Raji (cell line): ENCODE measurements around the gene ZNF672.

Source experiments
- POLR2A ChIP-seq: IDR thresholded peaks from 2 replicates; pipeline ENCODE4 v1.6.1; 2011; ENCODE audit warnings: low read depth, low read length, control low read depth; ENCODE audit not compliant: insufficient read depth

Gene ZNF672

GRCh38 chr1:248841702-248842395 is 3.8 kb downstream of the ZNF672 start:
- TF ChIP-seq POLR2A: no peak

- no peak for TF ChIP-seq POLR2A
Measured at GRCh38 chr1:248842781-248843331, 4.8 kb downstream of the ZNF672 start.

- no peak for TF ChIP-seq POLR2A
Measured at GRCh38 chr1:248843687-248844086, 5.7 kb downstream of the ZNF672 start.

GRCh38 chr1:248844526-248844925 is 6.5 kb downstream of the ZNF672 start:
- no peak for TF ChIP-seq POLR2A

- no peak for TF ChIP-seq POLR2A
Measured at GRCh38 chr1:248847181-248847955, 9.3 kb downstream of the ZNF672 start.

- TF ChIP-seq POLR2A: no peak
Measured at GRCh38 chr1:248847956-248848561, 10.0 kb downstream of the ZNF672 start.

- TF ChIP-seq POLR2A: 0 out of 2 replicates have a peak, but pooled peaks have one; percentile 17
Measured at GRCh38 chr1:248848602-248849001, 10.6 kb downstream of the ZNF672 start.

GRCh38 chr1:248849152-248849551 is 11.1 kb downstream of the ZNF672 start:
- no peak for TF ChIP-seq POLR2A

- no peak for TF ChIP-seq POLR2A
Measured at GRCh38 chr1:248849637-248850036, 11.6 kb downstream of the ZNF672 start.

GRCh38 chr1:248850124-248850523 is 12.1 kb downstream of the ZNF672 start:
- TF ChIP-seq POLR2A: no peak; the same call in 1 of the 2 replicates

GRCh38 chr1:248850536-248851251 is 12.7 kb downstream of the ZNF672 start:
- TF ChIP-seq POLR2A: no peak; the same call in 1 of the 2 replicates

- TF ChIP-seq POLR2A: no peak
Measured at GRCh38 chr1:248851390-248851789, 13.4 kb downstream of the ZNF672 start.

GRCh38 chr1:248852481-248853405 is 14.7 kb downstream of the ZNF672 start:
- 0 out of 2 replicates have a peak, but pooled peaks have one; percentile 4 for TF ChIP-seq POLR2A
